H54 (cell line): ENCODE results near the gene SNAPC4.
"Not testable (repeated sequence)": the region's sequence is repeated elsewhere in the genome, so short reads cannot be mapped to it uniquely, and the experiment has no call there.

Experiments
- DNase-seq: peaks from one replicate; pipeline ENCODE4 v3.0.0; 2011; ENCODE audit warnings: low spot score, mixed read lengths; ENCODE audit not compliant: insufficient read length
- FAIRE-seq: peaks from 3 replicates; lab custom pipeline; 2011; peaks lifted over from hg19 to GRCh38; lab: Jason Lieb, UNC
- POLR2A ChIP-seq: IDR thresholded peaks from 2 replicates; pipeline ENCODE4 v1.6.1; 2011; ENCODE audit warnings: low read depth, mild to moderate bottlenecking, low read length

The SNAPC4 gene

DNA sequence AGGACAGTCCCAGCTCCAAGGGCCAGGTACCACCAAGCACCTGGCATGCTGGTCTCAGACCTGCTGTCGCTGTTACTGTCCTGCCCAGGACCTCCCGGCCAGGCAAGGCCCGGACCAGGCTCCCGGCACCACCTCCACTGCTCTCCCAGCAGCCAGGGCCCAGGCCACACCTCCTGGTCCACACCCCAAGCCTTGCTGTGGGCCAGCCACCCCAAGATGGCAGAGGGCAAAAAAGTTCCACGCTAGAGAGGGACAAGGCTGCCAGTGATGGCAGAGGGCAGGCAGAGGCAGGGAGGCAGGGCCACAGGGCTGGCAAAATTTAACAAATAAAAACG lies 37.6 kb downstream of the SNAPC4 start:
- no peak for TF ChIP-seq POLR2A
- no peak for FAIRE-seq
- DNase-seq: no peak

DNA sequence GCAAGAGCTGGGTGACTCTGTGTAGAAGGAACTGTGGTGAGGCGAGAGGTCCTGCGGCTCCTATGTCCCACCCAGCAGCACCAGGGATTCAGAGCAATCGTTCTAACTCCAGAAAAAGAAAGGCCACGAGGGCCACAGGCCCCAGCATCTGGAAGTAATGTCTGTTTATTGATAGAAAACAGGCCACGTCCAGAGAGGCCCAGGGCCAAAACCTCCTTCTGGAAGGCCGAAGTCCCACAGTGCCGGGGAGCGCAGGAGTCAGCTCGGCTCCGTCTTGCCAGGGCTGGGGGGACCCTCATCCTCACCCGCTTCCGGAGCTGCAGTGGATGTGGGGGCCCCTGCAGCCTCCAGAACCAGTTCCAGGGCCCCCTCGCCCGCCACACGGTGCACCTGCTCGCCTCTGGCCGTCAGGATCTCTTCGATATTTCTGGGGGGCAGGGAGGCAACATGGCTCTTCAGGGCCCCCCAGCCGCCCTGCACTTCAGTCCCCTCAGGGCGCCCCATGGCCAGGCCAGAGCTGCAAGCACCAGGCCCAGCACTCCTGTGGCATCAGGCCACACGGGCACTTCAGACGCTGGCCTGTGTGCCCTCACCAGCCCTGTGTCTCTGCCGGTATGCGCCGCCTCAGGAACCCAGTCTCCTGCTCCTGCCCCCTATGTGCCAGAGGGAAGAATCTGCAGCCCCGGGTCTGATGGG lies 38.1 kb downstream of the SNAPC4 start:
- DNase-seq (no peak), FAIRE-seq (no peak)
- no peak for TF ChIP-seq POLR2A

DNA sequence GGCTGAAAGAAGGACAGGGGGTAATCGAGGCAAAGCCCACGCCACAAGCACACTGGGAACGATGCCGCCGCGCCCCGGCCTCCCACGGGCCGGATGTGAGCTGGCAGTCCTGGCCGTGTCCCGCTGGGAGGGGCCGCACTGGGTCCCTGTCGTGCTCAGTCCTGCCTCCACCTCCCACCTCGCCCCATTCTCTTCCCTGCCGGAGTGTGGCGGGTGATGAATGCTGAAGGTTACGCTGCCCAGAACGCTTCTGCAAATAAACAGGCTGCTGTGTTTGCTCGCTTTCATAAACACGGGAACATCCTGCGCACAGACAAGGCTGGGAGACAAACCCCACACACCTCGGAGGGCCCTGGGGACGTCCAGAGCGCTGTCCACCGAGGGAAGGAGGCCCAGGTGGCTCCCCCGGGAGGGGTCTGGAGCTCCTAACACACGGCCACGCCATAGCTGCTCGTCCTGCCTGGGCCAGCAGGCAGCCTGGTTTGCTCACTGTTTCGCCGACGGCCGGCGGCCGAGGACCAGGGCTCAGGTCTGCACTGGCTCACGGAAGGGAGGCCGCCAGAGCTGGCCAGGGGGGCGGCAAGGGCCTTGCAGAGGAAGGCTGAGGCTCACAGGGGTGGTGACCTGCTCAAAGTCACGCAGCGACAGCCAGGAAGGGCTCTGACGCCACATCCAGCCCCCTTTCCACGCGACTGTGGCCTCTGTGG lies 38.8 kb downstream of the SNAPC4 start:
- no peak for DNase-seq
- TF ChIP-seq POLR2A: no peak
- no peak for FAIRE-seq

DNA sequence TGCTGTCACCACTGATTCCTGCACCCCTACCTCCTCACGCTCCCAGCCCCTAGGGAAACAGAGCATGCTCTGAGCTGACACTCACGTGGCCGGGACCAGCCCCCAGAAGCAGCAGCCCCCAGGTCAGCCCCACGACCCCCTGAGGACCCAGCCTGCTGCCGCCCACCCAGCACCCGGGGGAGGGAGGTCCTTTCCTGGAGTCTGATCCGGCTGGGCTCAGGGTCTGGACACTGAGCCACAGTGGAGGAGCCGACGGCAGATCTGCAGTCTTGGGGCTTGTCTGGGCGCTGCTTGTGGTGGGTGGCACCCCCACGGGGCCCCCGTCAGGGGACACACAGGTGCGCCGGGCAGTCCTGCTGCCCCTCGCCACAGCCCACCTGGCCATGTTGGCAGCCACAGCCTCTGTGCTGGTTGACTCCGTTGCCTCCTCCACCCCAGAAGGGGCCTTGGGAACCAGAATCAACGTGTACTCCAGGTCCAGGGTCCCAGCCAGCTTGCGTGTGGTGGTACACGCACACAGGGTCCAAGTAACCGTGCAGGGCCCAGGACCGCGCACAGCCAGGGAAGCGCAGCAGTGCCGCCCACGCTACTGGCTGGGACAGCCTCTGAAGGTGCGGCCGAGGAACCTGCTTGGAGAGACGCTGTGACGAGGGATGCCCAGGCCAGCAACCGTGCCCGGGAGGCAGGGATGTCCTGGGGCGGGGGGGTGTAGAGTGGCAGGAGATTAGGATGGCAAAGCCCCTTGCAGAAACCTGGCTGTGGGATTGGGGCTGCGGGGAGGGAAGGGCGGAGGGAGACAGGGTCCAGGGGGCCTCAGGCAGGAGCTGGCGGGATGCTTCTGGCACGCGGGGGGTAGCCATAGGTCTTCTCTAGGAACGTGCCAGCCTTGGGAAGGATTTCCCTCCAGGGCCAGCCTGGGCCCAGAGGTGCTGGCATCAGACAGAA lies 39.9 kb downstream of the SNAPC4 start:
- TF ChIP-seq POLR2A: no peak
- FAIRE-seq (no peak), DNase-seq (no peak)

DNA sequence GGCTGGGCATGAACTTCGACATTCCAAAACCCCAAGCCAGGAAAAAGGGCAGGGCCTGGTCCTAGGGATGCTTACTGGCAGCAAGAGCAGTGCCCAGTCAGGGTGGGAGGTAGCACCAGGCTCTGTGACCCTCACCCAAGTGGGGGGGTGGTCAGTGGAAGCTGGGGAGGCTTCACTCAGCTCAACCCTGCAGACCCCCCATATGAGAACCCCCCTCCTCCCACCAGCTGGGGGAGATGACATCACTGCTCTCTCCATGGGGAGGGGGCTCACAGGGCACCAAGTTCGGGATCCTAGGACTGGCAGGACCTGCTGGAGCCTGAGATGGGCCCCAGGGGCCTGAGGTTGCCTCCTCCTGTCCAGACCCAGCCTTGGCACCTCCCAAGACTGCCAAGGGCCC lies 41.1 kb downstream of the SNAPC4 start:
- no peak for TF ChIP-seq POLR2A
- no peak for DNase-seq
- FAIRE-seq: no peak

DNA sequence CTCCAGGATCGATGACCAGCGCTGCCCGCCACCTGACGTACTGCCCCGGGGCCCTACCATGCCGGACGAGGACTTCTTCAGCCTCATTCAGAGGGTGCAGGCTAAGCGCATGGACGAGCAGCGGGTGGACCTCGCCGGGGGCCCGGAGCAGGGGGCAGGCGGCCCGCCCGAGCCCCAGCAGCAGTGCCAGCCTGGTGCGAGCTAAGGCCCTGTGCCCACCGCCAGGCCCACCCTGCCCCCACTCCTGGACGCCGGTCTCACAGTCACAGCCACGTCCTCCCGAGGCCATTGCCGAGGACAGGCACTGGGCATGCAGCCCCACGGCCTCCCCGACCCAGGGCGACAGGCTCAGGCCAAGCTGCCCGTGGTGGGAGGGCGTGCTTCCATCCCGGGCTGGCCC lies 42.0 kb downstream of the SNAPC4 start:
- DNase-seq (no peak), FAIRE-seq (no peak)
- no peak for TF ChIP-seq POLR2A

DNA sequence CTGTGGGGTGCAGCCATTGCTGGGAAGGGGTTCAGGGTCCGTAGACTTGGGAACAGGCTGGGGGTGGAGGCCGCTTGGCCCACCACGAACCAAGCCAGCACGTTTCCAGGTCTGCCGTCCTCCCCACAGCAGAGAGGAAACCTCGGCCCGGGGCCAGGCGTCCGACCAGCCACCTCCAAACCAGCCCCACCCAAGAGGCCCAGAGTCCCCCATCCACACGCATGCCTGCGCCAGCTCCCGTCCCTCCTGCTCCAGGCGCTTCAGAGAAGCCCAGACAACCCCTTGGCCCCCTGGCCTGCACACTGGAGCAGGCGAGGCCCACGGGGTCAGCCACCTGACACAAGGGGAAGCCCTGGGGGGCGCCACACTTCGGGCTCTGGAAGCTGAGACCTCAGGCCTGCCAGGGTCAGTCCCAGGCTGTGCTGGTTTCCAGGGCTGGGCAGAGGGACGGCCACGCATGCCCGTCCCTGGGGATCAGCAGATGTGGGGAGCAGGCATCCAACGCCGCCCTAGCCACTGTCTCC lies 42.7 kb downstream of the SNAPC4 start:
- DNase-seq (no peak), FAIRE-seq (no peak)
- TF ChIP-seq POLR2A: no peak

DNA sequence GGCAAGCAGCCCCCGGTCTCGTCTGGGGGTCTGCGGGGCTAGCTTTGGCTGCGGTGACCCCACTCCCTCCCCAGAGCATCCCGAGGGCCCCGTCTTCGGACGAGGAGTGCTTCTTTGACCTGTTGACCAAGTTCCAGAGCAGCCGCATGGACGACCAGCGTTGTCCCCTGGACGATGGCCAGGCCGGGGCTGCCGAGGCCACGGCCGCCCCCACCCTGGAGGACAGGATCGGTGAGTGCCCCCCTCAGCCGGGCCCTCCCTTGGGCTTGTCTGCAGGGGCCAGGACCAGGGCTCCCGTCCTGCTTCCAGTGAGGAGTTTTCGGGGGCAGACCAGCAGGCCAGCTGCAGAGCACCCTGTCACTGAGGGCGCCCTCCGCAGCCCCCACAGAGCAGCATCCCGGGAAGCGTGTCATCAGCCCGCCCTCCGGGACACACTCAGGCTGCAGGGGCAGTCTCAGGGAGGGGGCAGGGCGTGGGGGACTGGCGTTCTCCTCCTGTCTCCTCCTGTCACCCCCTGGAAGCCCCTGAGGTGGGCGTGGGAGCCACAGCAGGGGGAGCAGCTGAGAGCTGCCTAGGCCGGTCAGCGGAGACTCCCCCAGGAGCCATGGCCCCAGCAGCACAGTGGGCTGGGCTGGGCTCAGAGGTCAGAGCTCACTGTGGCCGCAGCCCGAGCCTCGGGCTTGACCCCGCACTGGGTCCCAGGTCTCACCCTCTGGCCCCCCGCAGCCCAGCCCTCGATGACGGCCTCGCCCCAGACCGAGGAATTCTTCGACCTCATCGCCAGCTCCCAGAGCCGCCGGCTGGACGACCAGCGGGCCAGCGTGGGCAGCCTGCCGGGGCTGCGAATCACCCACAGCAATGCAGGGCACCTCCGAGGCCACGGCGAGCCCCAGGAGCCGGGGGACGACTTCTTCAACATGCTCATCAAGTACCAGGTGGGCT lies 44.1 kb downstream of the SNAPC4 start:
- TF ChIP-seq POLR2A: no peak
- DNase-seq: no peak
- no peak for FAIRE-seq

DNA sequence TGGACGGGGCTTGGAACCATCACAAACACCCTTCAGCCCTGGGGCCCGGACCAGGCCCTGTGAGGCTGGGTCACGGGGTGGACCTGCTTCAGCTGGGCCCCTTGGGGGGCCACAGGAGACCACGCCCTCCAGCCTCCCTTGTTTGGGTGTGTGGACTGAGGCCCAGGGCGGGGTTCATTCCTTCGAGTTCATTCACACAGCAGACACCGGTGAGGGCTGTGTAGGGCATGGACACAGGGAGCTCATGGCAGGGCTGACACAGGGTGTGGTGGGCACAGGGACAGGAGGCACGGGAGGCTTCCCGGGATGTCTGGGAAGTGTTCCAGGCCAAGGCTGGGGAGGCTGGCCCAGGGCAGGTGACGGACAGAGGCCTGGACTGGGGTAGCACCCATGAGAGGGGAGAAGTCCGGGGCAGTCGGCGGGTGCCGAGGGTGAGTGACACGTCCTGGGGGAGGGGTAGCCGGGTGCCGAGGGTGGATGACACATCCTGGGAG lies 45.3 kb downstream of the SNAPC4 start:
- DNase-seq (peak; percentile 98), FAIRE-seq (peak; percentile 88)
- TF ChIP-seq POLR2A: 0 out of 2 replicates have a peak, but pooled peaks have one; percentile 26

DNA sequence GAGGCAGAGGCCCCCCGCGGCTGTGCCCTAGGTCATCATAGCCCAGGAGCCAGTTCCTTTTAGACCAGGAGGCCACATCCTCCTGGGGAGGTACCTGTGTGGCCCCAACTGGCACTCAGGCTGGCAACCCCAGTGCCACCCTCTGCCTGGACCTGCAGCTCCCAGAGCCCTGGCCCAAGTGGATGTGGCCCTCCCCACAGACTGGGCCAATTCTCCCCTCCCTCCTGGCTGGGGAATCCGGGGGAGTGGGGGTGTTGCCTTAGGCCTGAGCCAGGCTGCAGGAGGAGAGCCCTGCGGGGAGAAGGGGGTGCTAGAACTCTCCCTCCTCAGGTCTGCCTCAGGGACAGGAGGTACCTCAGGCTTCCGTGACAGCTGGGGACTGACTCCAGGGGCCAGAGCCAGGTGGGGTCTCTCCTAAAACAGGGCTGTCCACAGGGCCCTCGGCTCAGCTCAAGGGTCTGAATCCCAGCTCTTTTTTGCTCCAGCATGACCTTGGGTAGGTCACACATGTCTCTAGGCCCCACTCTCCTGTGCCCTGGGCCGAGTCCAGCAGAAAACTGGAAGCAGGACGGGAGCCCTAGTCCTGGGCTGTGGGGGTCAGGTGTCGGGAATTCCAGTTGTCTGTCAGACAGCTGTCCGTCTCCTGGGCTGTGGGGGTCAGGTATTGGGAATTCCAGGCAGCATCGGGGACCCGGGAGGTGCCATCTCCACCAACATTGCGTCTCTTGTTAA lies 46.0 kb downstream of the SNAPC4 start:
- no peak for FAIRE-seq
- no peak for DNase-seq
- no peak for TF ChIP-seq POLR2A

DNA sequence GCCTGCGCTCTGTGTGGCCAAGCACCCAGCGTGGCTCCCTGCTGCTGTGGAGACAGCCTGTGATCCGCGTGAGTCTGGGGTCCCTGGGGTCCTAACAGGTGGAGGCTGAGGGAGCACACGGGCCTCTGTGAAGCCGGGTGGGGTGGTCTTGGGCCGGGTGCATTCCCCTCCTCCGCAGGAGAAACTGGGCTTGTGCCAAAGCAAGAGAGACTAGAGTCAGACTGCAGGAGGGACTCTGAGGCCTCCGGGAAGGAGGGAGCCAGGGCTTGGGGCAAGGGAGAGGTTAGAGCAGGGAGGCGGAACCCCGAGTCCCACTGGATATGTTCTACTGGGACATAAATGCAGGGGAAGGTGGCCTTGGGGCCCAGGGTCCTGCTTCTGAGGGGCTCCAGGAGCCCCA lies 46.9 kb downstream of the SNAPC4 start:
- DNase-seq: no peak
- TF ChIP-seq POLR2A: no peak
- no peak for FAIRE-seq

DNA sequence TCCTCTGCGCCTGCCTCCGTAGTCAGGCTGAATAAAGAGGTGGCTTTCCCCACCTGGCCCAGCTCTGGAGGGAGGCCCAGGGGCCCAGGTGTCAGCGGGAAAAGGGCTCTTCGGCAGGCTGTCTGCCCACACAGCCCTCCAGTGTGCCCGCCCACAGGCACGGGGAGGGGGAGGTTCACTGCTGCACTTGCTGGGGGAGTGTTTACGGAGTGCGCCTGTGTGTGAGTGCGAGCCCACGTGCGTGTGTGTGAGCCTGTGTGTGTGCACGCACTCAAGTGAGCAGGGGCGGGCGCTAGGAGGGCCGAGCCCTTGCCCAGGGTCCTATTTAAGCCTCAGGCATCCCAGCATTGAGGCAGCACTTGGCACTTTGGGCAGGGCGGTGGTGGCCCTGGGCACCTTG lies 47.3 kb downstream of the SNAPC4 start:
- TF ChIP-seq POLR2A: no peak
- no peak for FAIRE-seq
- no peak for DNase-seq

DNA sequence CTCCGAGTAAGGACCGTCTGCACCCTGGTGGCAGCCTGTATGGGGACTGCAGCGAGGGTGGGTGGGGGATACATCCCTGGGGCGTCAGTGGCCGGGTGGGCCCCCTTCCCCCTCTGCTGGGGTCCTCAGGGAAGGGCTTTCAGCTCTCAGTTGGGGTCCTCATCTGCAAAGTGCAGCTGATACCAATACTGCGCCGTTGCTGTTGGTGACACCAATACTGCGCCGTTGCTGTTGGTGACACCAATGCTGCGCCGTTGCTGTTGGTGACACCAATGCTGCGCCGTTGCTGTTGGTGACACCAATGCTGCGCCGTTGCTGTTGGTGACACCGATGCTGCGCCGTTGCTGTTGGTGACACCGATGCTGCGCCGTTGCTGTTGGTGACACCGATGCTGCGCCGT lies 48.1 kb downstream of the SNAPC4 start:
- FAIRE-seq, DNase-seq: not testable (repeated sequence)
